NAMALWA (cell line): ENCODE data around the gene KAT7.

ENCODE experiments used
- DNase-seq: peaks from one replicate; pipeline ENCODE4 v3.0.0-alpha.2; 2015; ENCODE audit warnings: low spot score

The KAT7 gene

DNA sequence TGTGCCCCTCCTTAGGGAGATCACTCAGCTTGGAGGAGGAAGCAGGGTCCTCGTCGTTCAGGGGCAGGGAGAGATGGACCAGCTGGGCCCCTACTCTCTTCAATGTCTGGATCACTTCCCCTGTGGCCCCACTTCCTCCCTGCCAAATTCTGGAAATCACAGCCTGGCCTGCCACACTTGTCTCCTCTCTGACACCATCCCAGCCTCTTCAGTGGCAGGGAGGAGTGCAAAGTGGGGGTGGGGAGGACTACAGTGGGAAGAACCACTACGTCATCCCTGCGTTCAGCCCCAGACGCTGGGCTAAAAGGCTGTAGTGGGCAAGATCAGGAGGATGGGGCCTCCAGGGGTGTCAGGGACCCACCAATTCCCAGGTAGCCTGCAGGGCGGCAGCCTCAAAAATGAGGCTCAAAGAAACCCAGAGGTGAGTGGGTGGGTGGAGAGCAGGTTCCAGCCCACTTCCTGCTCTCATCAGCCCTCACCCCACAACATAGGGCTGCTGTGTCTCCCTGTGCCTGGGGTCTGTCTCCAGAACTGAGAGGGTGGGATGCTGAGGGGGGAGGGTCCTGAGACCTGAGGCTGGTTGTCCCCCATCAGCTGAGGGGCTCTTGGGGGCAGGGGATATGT lies 84.4 kb downstream of the KAT7 start:
- DNase-seq = no peak

DNA sequence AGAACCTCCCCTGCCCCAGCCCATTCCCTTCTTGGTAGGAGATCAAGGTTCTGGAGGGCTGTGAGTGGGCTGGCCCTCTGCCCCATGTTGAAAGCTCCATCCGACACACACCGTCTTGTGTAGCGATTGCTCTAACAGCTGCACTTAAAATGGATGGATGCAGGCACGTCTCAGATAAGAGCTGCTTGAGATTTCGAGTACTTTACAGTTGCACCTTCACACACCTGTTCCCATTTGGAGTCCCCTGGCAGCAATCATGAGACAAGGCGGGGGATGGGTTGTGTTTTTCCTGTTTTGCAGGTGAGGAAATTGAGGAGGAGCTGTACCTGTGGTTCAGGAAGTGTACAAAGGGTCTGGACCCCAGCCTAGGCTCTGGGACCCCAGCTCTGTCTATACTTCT lies 85.0 kb downstream of the KAT7 start:
- DNase-seq = no peak

- DNase-seq = no peak
Observed at GRCh38 chr17:49873926-49874325, 85.4 kb downstream of the KAT7 start.

DNA sequence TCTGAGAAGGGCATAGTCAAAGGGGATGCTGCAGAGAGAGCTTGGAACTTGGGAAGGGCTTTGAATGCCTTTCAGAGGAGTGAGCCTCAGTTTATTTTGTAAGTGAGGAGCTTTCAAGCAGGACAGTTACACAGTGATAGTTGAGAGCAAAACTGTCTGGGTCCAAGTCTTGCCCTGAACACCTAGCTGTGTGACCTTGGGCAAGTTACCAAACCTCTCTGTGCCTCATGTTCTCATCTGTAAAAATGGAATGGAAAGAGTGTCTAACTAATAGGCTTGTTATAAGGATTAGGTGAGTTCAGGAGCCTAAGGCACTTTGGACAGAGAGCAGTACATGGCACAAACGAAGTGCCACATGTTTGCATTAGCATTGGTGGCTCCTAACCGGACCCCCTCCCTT lies 86.4 kb downstream of the KAT7 start:
- no peak for DNase-seq

- DNase-seq = no peak
Observed at GRCh38 chr17:49875685-49876084, 87.2 kb downstream of the KAT7 start.

- no peak for DNase-seq
Observed at GRCh38 chr17:49878931-49879904, 90.7 kb downstream of the KAT7 start.

DNA sequence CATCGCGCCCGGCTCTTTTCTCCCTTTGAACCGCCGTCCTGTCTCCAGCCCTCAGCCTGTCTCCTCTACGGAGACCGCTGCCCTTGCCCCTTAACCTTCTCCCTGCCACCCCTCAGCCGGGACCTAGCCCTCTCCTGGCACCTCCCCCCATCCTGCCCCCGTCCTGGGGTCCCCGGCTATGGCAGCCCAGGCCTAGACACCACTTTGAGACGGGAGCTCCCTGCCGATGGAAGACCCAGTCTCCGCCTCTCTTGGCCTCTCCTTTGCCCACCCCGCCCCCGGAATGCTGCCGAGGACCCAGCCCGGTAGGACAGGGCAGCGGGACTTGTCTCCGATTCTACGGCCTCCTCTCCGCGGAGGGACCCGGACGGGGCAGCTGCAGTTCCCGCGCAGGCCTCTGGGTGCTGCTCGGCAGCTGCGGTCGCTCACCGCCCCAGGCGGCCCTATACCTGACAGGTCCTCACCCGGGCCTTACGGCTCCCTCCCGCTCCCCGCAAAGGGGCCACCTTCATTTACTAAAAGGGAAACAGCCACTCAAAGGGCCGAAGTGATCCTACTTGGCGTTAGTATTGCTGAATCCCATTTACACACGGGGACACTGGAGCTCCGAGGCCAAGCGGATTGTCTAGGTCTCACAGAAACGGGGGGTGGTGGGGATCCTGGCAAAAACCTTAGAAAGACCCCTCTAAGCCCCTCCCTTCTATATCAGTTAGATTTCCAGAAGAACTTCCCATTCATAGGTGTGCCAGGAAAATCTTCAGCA lies 92.0 kb downstream of the KAT7 start:
- peak; percentile 70 for DNase-seq

GRCh38 chr17:49881054-49881402 lies 92.5 kb downstream of the KAT7 start:
- DNase-seq = no peak

DNA sequence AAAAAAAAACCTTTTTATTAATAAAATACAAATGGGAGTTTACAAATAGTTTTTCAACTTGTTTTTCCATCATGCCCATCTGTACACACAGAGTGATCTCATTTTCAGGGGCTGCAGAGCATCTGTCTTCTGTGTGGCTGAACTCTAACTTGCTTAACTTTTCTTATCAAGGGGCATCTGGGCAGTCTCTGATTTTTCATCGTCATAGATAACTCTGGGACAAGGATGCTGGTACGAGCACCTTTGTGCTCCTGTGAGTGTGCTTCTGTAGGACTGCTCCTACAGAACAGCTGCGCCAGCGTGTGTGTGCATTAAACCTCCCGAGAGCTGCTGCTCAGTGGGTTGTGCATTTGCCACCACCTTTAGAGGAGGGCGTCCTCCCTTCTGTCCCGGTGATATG lies 94.0 kb downstream of the KAT7 start:
- no peak for DNase-seq
